Stimulated activated CD4-positive, alpha-beta T cell treated with anti-CD3 and anti-CD28 coated beads, Interleukin-12 subunit alpha, Interleukin-12 subunit beta, amount 100 ng/mL, for 48 hours (primary cell): Measurements from ENCODE around the gene ARL2BP.
A peak's percentile ranks its signal among the peaks of the same experiment; 100 is the strongest.

Experiments
- DNase-seq, 3 donors: peaks; one replicate each; pipeline ENCODE4 v3.0.0-alpha.2; 2020; ENCODE audit warnings: low read depth in 2 of 3, low spot score in 1 of 3

The ARL2BP gene

GRCh38 chr16:57235128-57236021, 9.7 kb upstream of the ARL2BP start:
- DNase-seq = peak in 2 of 3 donors; percentile 19 to 40

GRCh38 chr16:57236022-57236350, 9.1 kb upstream of the ARL2BP start:
- DNase-seq = no peak

- DNase-seq = no peak
Observed at GRCh38 chr16:57238682-57239081, 6.4 kb upstream of the ARL2BP start.

- DNase-seq = no peak
Observed at GRCh38 chr16:57239107-57239506, 6.0 kb upstream of the ARL2BP start.

- DNase-seq = no peak
Observed at GRCh38 chr16:57240851-57241250, 4.2 kb upstream of the ARL2BP start.

- DNase-seq = no peak
Observed at GRCh38 chr16:57242650-57243049, 2.4 kb upstream of the ARL2BP start.

GRCh38 chr16:57244463-57244766, 644 bp upstream of the ARL2BP start:
- no peak for DNase-seq

- DNase-seq = no peak
Observed at GRCh38 chr16:57245472-57246113, 534 bp downstream of the ARL2BP start.

GRCh38 chr16:57251352-57251751, 6.3 kb downstream of the ARL2BP start:
- no peak for DNase-seq

GRCh38 chr16:57252148-57252721, 7.2 kb downstream of the ARL2BP start:
- DNase-seq = no peak

GRCh38 chr16:57253466-57253865, 8.4 kb downstream of the ARL2BP start:
- DNase-seq = no peak

GRCh38 chr16:57255686-57256415, 10.8 kb downstream of the ARL2BP start:
- no peak for DNase-seq

- no peak for DNase-seq
Observed at GRCh38 chr16:57256601-57257395, 11.7 kb downstream of the ARL2BP start.

- DNase-seq = no peak
Observed at GRCh38 chr16:57257455-57258070, 12.5 kb downstream of the ARL2BP start.

- no peak for DNase-seq
Observed at GRCh38 chr16:57258226-57258909, 13.3 kb downstream of the ARL2BP start.

GRCh38 chr16:57258910-57259475, 13.9 kb downstream of the ARL2BP start:
- DNase-seq = no peak

GRCh38 chr16:57260294-57260929, 15.4 kb downstream of the ARL2BP start:
- DNase-seq = no peak

GRCh38 chr16:57261806-57262205, 16.7 kb downstream of the ARL2BP start:
- no peak for DNase-seq

GRCh38 chr16:57262841-57263540, 17.9 kb downstream of the ARL2BP start:
- DNase-seq = no peak
